Muscle of leg (tissue), 11 donors: ENCODE measurements around the gene ZSCAN5B. TPM values are rescaled to one million over a fixed set of nuclear protein-coding genes. Genes with fewer than 3 reads are reported as not detected.
"Not testable (repeated sequence)": the region's sequence is repeated elsewhere in the genome, so short reads cannot be mapped to it uniquely, and the experiment has no call there.

Experiments
- DNase-seq: peaks from one replicate; pipeline ENCODE4 v3.0.0; 2013
- H3K27ac ChIP-seq: one replicate; pipeline ENCODE4 v1.5.1; 2013; ENCODE audit warnings: mild to moderate bottlenecking, low read length, control low read depth
- H3K27me3 ChIP-seq: one replicate; pipeline ENCODE4 v1.6.1; 2013; ENCODE audit warnings: low read length; ENCODE audit not compliant: control insufficient read depth, insufficient read depth
- H3K36me3 ChIP-seq: one replicate; pipeline ENCODE4 v1.6.1; 2013; ENCODE audit warnings: low read length; ENCODE audit not compliant: control insufficient read depth, insufficient read depth
- H3K4me1 ChIP-seq: one replicate; pipeline ENCODE4 v1.6.1; 2013; ENCODE audit warnings: low read length; ENCODE audit not compliant: control insufficient read depth, insufficient read depth
- H3K4me3 ChIP-seq: one replicate; pipeline ENCODE4 v1.5.1; 2013; ENCODE audit warnings: low read length, control low read depth
- H3K9me3 ChIP-seq: replicated peaks from 2 replicates; pipeline ENCODE4 v1.6.1; 2013; ENCODE audit warnings: low read depth, low read length; ENCODE audit not compliant: control insufficient read depth
- WGBS: methylation state at CpG from one replicate; pipeline ENCODE4 v1.1.5; 2013; ENCODE audit warnings: missing lambda C conversion rate; ENCODE audit not compliant: insufficient coverage; 5-methylcytosine and 5-hydroxymethylcytosine counted together
- polyA plus RNA-seq, 8 donors: library from polyadenylated mRNA; unstranded; fragments of 120-200 nt; gene quantifications; one replicate each; pipeline versions ENCODE4 v1.2.1 to v1.2.3, GENCODE V29; 2013; ENCODE audit warnings: inconsistent platforms in 1 of 8, low replicate concordance in 1 of 8; ENCODE audit not compliant: insufficient read length in 8 of 8, insufficient read depth in 1 of 8
- total RNA-seq: library from RNA; stranded (reverse); fragments of 120-200 nt; gene quantifications from one replicate; pipeline ENCODE4 v1.2.4, GENCODE V29; 2013

ZSCAN5B gene
- total and polyA plus RNA-seq, 9 donors = 0.09 to 0.12 TPM; not detected in 7

DNA sequence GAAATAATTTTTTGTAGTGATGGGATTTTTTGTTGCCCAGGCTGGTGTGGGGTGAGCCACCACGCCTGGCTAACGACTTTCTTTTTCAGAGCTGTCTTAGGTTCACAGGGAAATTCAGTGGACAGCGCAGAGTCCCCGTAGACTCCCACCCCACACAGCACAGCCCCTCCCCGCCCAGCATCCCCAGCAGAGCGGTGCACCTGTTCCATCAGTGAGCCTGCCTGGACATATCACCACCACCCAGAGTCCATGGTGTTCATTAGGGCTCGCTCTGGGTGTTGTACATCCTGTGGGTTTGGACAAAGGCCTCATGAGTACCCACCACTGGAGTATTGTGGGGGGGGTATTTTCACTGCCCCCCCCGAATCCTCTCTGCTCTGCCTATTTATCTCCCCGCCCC is 12.5 kb upstream of the ZSCAN5B start:
- not testable (repeated sequence) for H3K4me3 ChIP-seq, DNase-seq, H3K4me1 ChIP-seq, H3K27me3 ChIP-seq, H3K27ac ChIP-seq, H3K9me3 ChIP-seq, H3K36me3 ChIP-seq
- no CpG with 5 or more reads among the region's 9 CpGs for WGBS

DNA sequence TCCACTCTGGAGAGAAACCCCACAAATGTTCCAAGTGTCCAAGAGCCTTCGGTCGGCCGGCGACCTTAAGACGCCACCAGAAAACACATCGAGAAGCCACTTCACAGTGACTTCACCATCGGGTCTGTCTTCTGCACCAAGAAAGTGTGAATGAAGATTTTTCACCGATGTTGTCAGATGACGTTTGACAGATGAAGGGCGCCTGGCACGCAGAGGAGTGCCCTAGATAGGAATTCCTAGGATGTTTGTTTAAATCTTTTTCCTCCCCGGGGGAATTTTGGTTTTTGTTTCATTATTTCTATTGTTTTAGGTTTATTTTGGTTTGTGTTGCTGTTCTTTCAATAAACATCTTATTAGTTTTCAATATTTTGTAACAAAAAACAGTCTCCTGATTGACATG is 11.5 kb upstream of the ZSCAN5B start:
- H3K9me3 ChIP-seq = no peaks in the 10 kb centered on the region
- no peak overlapping the region for H3K4me3 ChIP-seq
- no peaks in the 10 kb centered on the region for H3K27me3 ChIP-seq
- no peak for DNase-seq
- no peak overlapping the region for H3K27ac ChIP-seq
- H3K4me1 ChIP-seq = no peaks in the 10 kb centered on the region
- WGBS = 89% methylated on average over 7 of the region's 12 CpGs
- no peaks in the 10 kb centered on the region for H3K36me3 ChIP-seq

DNA sequence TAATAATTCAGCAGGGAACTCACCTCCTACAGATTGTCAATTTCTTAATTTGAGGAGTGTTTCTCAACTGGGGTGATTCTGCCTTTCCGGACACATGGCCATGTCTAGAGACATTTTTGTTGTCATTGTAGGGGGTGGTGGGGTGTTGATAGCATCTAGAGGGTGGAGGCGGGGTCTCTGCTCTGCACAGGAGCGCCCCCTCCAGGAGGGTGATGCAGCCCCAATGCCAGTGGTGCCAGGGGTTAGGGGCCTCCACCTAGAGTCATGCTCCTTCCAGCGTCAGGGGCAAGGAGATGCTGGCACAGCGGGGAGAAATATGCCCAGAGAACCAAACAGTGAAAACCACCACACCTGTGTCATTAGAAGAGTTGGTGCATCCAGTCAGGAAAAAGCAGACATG is 10.0 kb upstream of the ZSCAN5B start:
- H3K9me3 ChIP-seq, H3K4me1 ChIP-seq, H3K4me3 ChIP-seq, DNase-seq, H3K27me3 ChIP-seq, H3K27ac ChIP-seq, H3K36me3 ChIP-seq: not testable (repeated sequence)
- no CpG with 5 or more reads among the region's 5 CpGs for whole genome bisulfite sequencing

DNA sequence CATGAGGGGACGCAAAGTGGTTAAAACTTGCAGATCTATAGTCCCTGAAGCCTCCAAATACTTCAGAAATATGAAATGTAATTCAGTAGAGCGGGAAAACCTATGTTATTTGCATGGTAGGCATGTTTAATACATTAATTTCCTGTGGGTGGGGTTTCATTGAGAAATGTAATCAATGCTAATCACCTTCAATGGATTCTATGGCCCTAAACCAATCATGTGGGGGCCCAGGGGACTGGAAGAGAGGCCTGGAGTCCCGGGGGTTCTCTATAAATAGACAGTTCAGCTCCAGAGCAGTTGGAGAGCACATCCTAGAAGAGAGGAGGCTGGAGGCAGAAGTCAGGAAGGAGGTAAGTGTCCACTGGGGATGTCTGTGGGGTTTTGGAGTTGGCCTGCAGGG is 4.4 kb upstream of the ZSCAN5B start, which contains the start of gene ZSCAN5C:
ZSCAN5C (plus strand) TSS at position 301 of the 400 bp plus-strand sequence. CDS start 3,641 bp downstream, outside the sequence.
- DNase-seq = no peak
- Histone ChIP-seq H3K36me3 (no peaks in the 10 kb centered on the region), H3K27ac (no peak within 1 kb of the TSS), H3K9me3 (no peaks in the 10 kb centered on the region), H3K4me1 (no peaks in the 10 kb centered on the region), H3K4me3 (no peak within 1 kb of the TSS), H3K27me3 (no peaks in the 10 kb centered on the region)
- WGBS = 30% methylated on average over 1 of the region's 3 CpGs

- H3K4me3 ChIP-seq = no peak overlapping the region
- H3K27ac ChIP-seq = no peak overlapping the region
- no peak for DNase-seq
- no peaks in the 10 kb centered on the region for H3K9me3 ChIP-seq
- no peaks in the 10 kb centered on the region for H3K27me3 ChIP-seq
- H3K4me1 ChIP-seq = no peaks in the 10 kb centered on the region
- WGBS = 83% methylated on average over 2 of the region's 7 CpGs
- no peaks in the 10 kb centered on the region for H3K36me3 ChIP-seq
Observed at GRCh38 chr19:56199687-56200086, 2.1 kb upstream of the ZSCAN5B start.

GRCh38 chr19:56193981-56194640 is 3.5 kb downstream of the ZSCAN5B start:
- DNase-seq = no peak
- Histone ChIP-seq H3K4me3 (no peak overlapping the region), H3K36me3 (no peaks in the 10 kb centered on the region), H3K27ac (no peak overlapping the region), H3K27me3 (no peaks in the 10 kb centered on the region), H3K4me1 (no peaks in the 10 kb centered on the region), H3K9me3 (no peaks in the 10 kb centered on the region)
- 100% methylated on average over 2 of the region's 12 CpGs for WGBS

GRCh38 chr19:56191711-56192110 is 5.9 kb downstream of the ZSCAN5B start:
- no peak for DNase-seq
- no peak overlapping the region for H3K4me3 ChIP-seq
- no peaks in the 10 kb centered on the region for H3K9me3 ChIP-seq
- no peak overlapping the region for H3K27ac ChIP-seq
- H3K4me1 ChIP-seq = no peaks in the 10 kb centered on the region
- no peaks in the 10 kb centered on the region for H3K36me3 ChIP-seq
- H3K27me3 ChIP-seq = no peaks in the 10 kb centered on the region
- WGBS = 83% methylated on average over 5 of the region's 10 CpGs

- H3K9me3 ChIP-seq = no peaks in the 10 kb centered on the region
- DNase-seq = no peak
- H3K27ac ChIP-seq = no peak overlapping the region
- H3K4me1 ChIP-seq = no peaks in the 10 kb centered on the region
- no peaks in the 10 kb centered on the region for H3K27me3 ChIP-seq
- 68% methylated on average over 5 of the region's 7 CpGs for WGBS
- H3K36me3 ChIP-seq = no peaks in the 10 kb centered on the region
- H3K4me3 ChIP-seq = no peak overlapping the region
Observed at GRCh38 chr19:56191115-56191514, 6.5 kb downstream of the ZSCAN5B start.

DNA sequence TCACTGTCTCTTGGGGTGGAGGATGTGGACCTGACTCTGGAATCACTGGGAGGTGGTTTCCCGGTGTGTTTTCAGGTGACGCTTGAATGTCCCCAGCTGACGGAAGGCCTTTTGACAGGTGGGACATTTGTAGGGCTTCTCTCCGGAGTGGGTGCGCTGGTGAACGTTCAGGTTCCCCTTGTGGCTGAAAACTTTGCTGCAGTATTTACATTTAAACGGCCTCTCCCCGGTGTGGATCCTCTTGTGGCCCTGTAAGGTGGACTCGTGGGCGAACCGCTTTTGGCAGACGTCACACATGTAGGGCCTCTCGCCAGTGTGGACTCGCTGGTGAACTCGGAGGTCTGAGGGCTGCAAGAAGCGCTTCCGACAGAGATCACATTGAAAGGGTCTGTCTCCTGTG is 7.8 kb downstream of the ZSCAN5B start:
- H3K4me1 ChIP-seq = no peaks in the 10 kb centered on the region
- no peaks in the 10 kb centered on the region for H3K36me3 ChIP-seq
- no peaks in the 10 kb centered on the region for H3K9me3 ChIP-seq
- 68% methylated on average over 14 of the region's 17 CpGs for WGBS
- DNase-seq = no peak
- H3K4me3 ChIP-seq = no peak overlapping the region
- no peaks in the 10 kb centered on the region for H3K27me3 ChIP-seq
- H3K27ac ChIP-seq = no peak overlapping the region

GRCh38 chr19:56177564-56178243 is 19.9 kb downstream of the ZSCAN5B start:
- WGBS = 69% methylated on average over 3 of the region's 11 CpGs
- no peak for DNase-seq
- H3K4me1 ChIP-seq = no peaks in the 10 kb centered on the region
- no peaks in the 10 kb centered on the region for H3K36me3 ChIP-seq
- H3K27me3 ChIP-seq = peaks cover 14% of the 10 kb centered on the region
- no peak overlapping the region for H3K27ac ChIP-seq
- no peak overlapping the region for H3K4me3 ChIP-seq
- H3K9me3 ChIP-seq = no peaks in the 10 kb centered on the region
